NCI-H748 (cell line): Measurements from ENCODE around the gene GPC6.
A peak's percentile ranks its signal among the peaks of the same experiment; 100 is the strongest.

Experiments
- DNase-seq: peaks from one replicate; lab custom pipeline; 2025; ENCODE audit not compliant: unreplicated experiment; lab: John Stamatoyannopoulos, UW

Gene GPC6

DNA sequence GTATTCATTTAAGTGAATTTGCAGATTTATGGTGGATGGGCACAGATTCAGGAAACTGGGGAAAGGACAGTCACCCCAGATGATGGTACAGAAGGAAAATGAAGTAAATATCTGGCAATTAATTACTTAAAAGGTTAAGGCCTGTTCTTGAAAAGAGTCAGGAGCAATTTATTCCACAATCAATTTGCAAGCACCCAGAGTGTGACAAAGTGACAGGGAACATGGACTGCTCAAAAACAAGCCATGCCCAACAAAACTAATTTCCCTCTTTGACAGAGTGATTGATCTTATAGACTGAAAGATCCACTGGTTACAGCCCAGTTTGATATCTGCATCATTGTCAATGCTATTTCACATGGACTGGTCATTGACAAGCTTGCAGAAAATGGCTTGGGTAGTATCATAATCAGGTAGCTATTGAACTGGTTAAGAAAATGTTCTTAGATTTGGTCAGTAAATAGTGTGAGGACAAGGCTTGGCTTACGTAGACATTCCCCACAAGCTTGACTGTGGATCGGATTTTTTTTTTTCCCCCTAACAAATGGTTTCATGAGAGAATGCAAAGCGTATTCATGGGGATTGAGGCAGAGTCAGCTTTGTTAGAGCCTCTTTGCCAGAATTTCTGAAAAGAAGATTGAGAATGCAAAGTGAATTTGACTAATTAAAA, 584.6 kb downstream of the GPC6 start:
- DNase-seq = no peak

DNA sequence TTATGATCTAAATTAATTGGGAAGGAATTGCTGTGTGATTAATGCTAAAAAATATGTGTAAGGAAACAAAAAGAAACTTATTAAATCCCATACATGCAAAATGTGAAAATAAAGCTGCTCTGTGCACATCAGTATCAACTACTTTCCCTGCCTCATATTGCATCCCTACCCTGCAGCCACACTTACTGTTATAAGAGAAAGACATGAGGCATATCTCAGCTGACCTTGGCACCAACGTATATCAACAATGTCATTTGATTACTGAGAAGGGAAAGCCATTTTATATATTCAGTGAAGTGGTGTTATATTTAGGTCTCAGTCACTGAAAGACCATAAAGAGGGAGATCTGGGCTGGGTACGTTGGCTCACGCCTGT, 585.1 kb downstream of the GPC6 start:
- DNase-seq = no peak

- DNase-seq = no peak
Observed at GRCh38 chr13:93814658-93815057, 588.1 kb downstream of the GPC6 start.

GRCh38 chr13:93818345-93818744, 591.7 kb downstream of the GPC6 start:
- no peak for DNase-seq

DNA sequence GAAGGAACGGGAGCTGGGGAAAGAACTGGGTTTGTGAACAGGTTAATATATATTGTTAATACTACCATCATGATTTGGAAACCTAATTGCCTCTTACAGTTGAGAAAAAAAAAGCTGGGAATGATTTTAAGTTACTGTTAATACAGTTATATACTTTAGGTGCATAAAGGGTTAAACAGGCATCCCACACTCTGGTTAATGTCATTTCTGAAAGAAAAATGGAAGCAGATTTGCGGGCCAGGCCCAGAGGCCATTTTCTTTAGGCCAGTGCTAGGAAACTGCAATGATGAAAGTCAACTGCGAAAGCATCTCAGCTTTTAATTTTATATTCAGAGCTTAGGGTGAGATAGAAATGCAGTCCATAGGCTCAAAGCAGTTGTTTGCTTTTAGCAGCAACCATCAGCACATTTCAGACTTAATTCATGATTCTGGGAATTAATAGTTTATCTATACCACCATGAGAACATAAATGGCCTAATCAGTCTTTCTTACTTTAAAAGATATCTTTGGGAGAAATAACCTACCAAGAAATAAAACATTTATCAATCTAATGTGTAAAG, 592.8 kb downstream of the GPC6 start:
- no peak for DNase-seq

- DNase-seq = no peak
Observed at GRCh38 chr13:93824286-93824685, 597.7 kb downstream of the GPC6 start.

DNA sequence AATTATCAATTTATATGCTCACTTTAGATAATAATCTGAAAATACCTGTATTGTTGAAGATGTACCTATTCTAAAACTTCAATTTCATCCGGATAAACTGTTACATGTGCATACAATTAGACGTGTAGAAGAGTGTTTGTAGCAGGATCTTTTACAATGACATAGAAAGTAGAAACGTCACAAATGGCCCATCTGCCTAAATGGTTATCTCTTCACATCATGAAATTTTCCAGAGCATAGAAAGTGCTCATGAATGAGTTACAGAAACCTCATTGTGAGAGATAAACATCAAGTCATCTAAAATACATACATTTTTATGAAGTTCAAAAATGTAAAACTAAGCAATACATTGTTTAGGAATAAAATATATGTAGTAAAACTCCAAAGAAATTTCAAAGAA, 607.4 kb downstream of the GPC6 start:
- DNase-seq = no peak

- DNase-seq = no peak
Observed at GRCh38 chr13:93843082-93843481, 616.5 kb downstream of the GPC6 start.

- DNase-seq = no peak
Observed at GRCh38 chr13:93847162-93847561, 620.6 kb downstream of the GPC6 start.

DNA sequence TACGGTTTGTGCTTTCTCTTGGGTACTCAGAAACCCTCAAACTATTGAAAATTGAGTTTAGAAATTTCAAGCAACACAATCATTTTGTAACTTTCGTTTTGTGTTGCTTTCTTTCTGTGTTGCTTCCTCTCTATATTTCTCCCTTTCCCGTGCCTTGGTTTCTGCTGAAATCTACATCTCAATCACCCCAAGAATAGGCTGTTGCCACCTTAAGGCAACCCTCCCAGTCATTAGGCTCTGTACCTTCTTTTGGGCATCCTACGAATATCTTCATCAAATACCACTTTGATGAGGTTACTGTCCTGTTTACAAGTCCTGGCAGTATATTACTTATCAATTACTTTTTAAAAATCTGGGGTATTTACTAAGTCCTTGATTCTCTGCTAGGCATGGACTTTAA, 621.6 kb downstream of the GPC6 start:
- no peak for DNase-seq

GRCh38 chr13:93851236-93851635, 624.6 kb downstream of the GPC6 start:
- DNase-seq = peak; percentile 30

- peak; percentile 16 for DNase-seq
Observed at GRCh38 chr13:93853912-93854311, 627.3 kb downstream of the GPC6 start.

DNA sequence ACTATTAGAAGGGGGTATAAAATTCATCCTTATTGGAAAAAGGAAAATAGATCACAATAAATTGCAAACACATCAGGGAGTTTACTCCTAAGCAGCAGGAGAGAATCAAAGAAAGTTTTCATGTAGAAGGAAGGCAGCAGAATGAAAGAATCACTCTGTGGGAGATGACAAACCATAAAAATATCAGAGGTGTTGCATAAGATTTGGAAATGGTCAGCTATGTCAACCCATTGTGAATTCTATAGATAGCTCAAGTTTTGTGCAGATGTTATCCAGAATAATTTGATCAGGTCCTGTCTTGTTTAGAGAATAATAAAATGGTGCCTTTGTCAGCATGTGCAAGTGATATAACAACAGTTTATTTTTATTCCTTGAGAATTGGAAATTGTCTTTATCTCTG, 630.5 kb downstream of the GPC6 start:
- DNase-seq = no peak

- DNase-seq = no peak
Observed at GRCh38 chr13:93859716-93860115, 633.1 kb downstream of the GPC6 start.

DNA sequence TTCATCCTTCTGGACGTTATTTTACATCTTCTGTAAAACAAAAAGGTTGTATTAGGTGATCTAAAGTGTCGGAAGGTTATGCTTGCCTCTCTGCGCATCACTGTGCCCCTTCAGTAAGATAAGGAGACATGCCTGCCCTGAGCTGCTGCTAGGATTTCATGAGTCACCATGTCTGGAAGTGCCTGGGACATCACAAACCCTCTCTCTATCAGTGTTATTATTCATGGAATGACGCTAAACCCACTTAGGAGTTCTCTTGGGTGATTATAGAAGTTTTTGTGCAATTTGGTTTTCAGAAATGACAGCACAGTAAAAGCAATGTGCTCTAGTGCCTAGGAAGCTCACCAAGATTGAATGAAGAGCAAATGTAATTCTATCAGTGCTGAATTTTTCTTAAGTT, 635.2 kb downstream of the GPC6 start:
- no peak for DNase-seq

DNA sequence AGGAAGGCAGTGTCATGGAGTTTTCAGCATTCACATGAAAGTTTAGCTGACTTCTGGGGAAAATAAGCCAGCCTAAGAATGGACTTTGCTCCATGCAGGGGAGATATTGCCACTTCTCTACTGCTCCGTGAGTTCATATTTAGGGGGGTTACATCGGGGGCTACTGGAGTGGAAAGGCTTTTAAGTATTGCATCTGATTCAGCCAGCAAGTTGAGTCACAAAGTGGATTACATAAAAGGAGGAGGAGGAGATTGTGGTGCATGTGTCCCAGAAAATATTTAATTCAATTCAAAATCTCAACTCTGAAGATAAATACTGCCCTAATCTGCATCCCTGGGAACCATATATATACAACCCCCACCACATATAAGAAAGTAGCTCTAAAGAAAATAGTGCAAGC, 635.7 kb downstream of the GPC6 start:
- no peak for DNase-seq

- DNase-seq = no peak
Observed at GRCh38 chr13:93865235-93865634, 638.6 kb downstream of the GPC6 start.

- no peak for DNase-seq
Observed at GRCh38 chr13:93867481-93867880, 640.9 kb downstream of the GPC6 start.

GRCh38 chr13:93872376-93872775, 645.8 kb downstream of the GPC6 start:
- no peak for DNase-seq

DNA sequence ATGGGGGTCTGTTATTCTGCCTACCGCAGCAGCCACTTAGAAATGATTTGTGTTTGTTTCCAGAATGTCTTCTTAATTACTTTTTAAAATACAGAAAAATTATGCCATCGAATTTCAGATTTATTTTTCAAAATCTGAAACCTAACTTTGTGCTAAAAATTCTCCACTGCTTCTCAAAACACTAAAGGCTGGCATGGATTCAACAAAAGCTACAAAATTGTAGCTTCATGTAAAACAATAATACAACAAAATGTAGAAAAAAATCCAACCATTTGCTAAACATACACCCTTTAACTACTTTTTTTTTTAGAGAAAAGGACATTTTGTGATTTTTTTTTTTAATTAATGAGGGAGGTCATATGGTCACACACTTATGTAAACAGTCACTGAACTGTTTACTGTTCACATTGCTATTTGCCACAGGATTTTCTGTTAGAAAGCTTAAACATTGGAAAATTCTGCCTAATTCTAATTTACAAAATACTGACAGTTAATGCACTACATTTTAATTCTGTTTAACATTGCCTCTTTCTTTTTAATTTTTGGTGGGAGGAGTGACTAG, 646.3 kb downstream of the GPC6 start:
- no peak for DNase-seq

GRCh38 chr13:93875547-93875946, 648.9 kb downstream of the GPC6 start:
- DNase-seq = peak; percentile 24

GRCh38 chr13:93876236-93876635, 649.6 kb downstream of the GPC6 start:
- no peak for DNase-seq

DNA sequence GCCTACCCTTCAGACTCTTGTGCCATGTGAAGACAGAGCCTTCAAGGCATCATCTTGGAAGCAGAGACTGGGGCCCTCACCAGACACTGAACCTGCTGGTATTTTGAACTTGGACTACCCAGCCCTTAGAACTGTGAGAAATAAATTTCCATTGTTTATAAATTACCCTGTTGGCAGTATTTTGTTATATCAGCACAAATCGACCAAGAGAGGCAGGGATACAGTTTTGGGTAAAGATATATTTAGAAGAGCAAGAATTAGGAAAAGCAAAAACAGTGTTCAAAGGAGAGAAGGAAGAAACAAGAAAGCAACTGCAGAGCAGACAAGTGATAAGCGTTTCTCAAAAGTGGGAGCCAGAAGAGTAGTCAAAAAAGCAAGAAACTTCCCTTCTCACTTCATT, 652.1 kb downstream of the GPC6 start:
- no peak for DNase-seq
